Astrocyte (in vitro differentiated cells and primary cell): ENCODE measurements around the gene GLIPR2. TPM values are rescaled to one million over a fixed set of nuclear protein-coding genes. Genes with fewer than 3 reads are reported as not detected.

Source experiments
- DNase-seq: peaks from one replicate; pipeline ENCODE4 v3.0.0-alpha.2; 2010; ENCODE audit warnings: low read depth
- FAIRE-seq: peaks from 2 replicates; lab custom pipeline; 2011; peaks lifted over from hg19 to GRCh38; lab: Jason Lieb, UNC
- H2AFZ ChIP-seq: 2 replicates; pipeline ENCODE4 v1.6.0; 2012; ENCODE audit warnings: low read depth, low read length, inconsistent platforms
- H3K27ac ChIP-seq: 2 replicates; pipeline ENCODE4 v1.5.1; 2011; ENCODE audit warnings: low read depth, low read length, inconsistent platforms
- H3K27me3 ChIP-seq: 2 replicates; pipeline ENCODE4 v1.6.0; 2011; ENCODE audit warnings: low read length, inconsistent platforms; ENCODE audit not compliant: insufficient read depth
- H3K36me3 ChIP-seq: 2 replicates; pipeline ENCODE4 v1.5.1; 2011; ENCODE audit warnings: low read length, inconsistent platforms; ENCODE audit not compliant: insufficient read depth
- H3K4me1 ChIP-seq: 2 replicates; pipeline ENCODE4 v1.5.1; 2011; ENCODE audit warnings: low read length, inconsistent platforms; ENCODE audit not compliant: insufficient read depth
- H3K4me2 ChIP-seq: 2 replicates; pipeline ENCODE4 v1.6.0; 2012; ENCODE audit warnings: low read length, inconsistent platforms
- H3K4me3 ChIP-seq: 2 replicates; pipeline ENCODE4 v1.5.1; 2011; ENCODE audit warnings: low read depth, mild to moderate bottlenecking, low read length, inconsistent platforms; ENCODE audit not compliant: insufficient read depth
- H3K79me2 ChIP-seq: 2 replicates; pipeline ENCODE4 v1.6.0; 2012; ENCODE audit warnings: mild to moderate bottlenecking, low read length, inconsistent platforms; ENCODE audit not compliant: insufficient read depth
- H3K9ac ChIP-seq: 2 replicates; pipeline ENCODE4 v1.6.0; 2012; ENCODE audit warnings: mild to moderate bottlenecking, low read length, inconsistent platforms
- H3K9me3 ChIP-seq: 2 replicates; pipeline ENCODE4 v1.5.1; 2012; ENCODE audit warnings: low read depth, mild to moderate bottlenecking, low read length, inconsistent platforms; ENCODE audit not compliant: insufficient read depth
- H4K20me1 ChIP-seq: 2 replicates; pipeline ENCODE4 v1.6.0; 2012; ENCODE audit warnings: low read length, inconsistent platforms; ENCODE audit not compliant: insufficient read depth
- H3K27ac Mint-ChIP-seq: one replicate; pipeline ENCODE4 v1.8.0; 2021; ENCODE audit warnings: mild to moderate bottlenecking, mixed read lengths; ENCODE audit not compliant: unreplicated experiment
- H3K27me3 Mint-ChIP-seq: one replicate; pipeline ENCODE4 v1.8.0; 2021; ENCODE audit warnings: low read depth, mixed read lengths; ENCODE audit not compliant: unreplicated experiment
- H3K36me3 Mint-ChIP-seq: one replicate; pipeline ENCODE4 v1.8.0; 2021; ENCODE audit warnings: low read depth, mixed read lengths; ENCODE audit not compliant: unreplicated experiment
- H3K4me1 Mint-ChIP-seq: one replicate; pipeline ENCODE4 v1.8.0; 2021; ENCODE audit warnings: low read depth, mixed read lengths; ENCODE audit not compliant: unreplicated experiment
- H3K4me3 Mint-ChIP-seq: one replicate; pipeline ENCODE4 v1.8.0; 2021; ENCODE audit warnings: mild to moderate bottlenecking, moderate library complexity, mixed read lengths; ENCODE audit not compliant: unreplicated experiment
- H3K9me3 Mint-ChIP-seq: one replicate; pipeline ENCODE4 v1.8.0; 2021; ENCODE audit warnings: mild to moderate bottlenecking, mixed read lengths; ENCODE audit not compliant: unreplicated experiment
- CTCF ChIP-seq: IDR thresholded peaks from 2 replicates; pipeline ENCODE4 v1.5.1; 2011; ENCODE audit warnings: low read depth, mild to moderate bottlenecking, inconsistent platforms, low read length, moderate library complexity; ENCODE audit not compliant: insufficient read depth
- EZH2 ChIP-seq: IDR thresholded peaks from 2 replicates; pipeline ENCODE4 v1.6.1; 2012; ENCODE audit warnings: mild to moderate bottlenecking, low read length, inconsistent platforms; ENCODE audit not compliant: insufficient read depth
- total RNA-seq: library from RNA; stranded (reverse); gene quantifications from 2 replicates; pipeline ENCODE4 v1.2.1, GENCODE V29; 2021

Gene GLIPR2
- total RNA-seq, 1 donor from 2014 or later: 150 TPM

- no peaks in the 10 kb centered on the region for H3K27me3 ChIP-seq
- H4K20me1 ChIP-seq: no peaks in the 10 kb centered on the region
- peaks cover 26% of the 10 kb centered on the region for H3K27me3 Mint-ChIP-seq
- peaks cover 8% of the 10 kb centered on the region for H3K9me3 Mint-ChIP-seq
- peaks cover 19% of the 10 kb centered on the region for H3K36me3 Mint-ChIP-seq
- H2AFZ ChIP-seq: no peak overlapping the region
- no peak overlapping the region for H3K9ac ChIP-seq
- H3K4me2 ChIP-seq: no peak overlapping the region
- no peak for TF ChIP-seq CTCF
- no peak for TF ChIP-seq EZH2
- H3K4me1 ChIP-seq: peaks cover 13% of the 10 kb centered on the region
- H3K4me3 ChIP-seq: no peak overlapping the region
- peaks cover 18% of the 10 kb centered on the region for H3K4me1 Mint-ChIP-seq
- H3K27ac Mint-ChIP-seq: no peak overlapping the region
- H3K9me3 ChIP-seq: no peaks in the 10 kb centered on the region
- no peaks in the 10 kb centered on the region for H3K36me3 ChIP-seq
- FAIRE-seq: no peak
- H3K27ac ChIP-seq: no peak overlapping the region
- H3K4me3 Mint-ChIP-seq: no peak overlapping the region
- H3K79me2 ChIP-seq: no peaks in the 10 kb centered on the region
- no peak for DNase-seq
Measured at GRCh38 chr9:36169708-36170107, 33.2 kb downstream of the GLIPR2 start.

GRCh38 chr9:36170531-36170930 lies 34.0 kb downstream of the GLIPR2 start:
- H3K27me3 Mint-ChIP-seq: peaks cover 26% of the 10 kb centered on the region
- no peak overlapping the region for H3K4me3 Mint-ChIP-seq
- no peak overlapping the region for H3K4me2 ChIP-seq

More at GRCh38 chr9:36170531-36170930, 34.0 kb downstream of the GLIPR2 start:
- Histone ChIP-seq H3K79me2 (no peaks in the 10 kb centered on the region), H3K9ac (no peak overlapping the region), H3K9me3 (no peaks in the 10 kb centered on the region), H3K27ac (no peak overlapping the region), H3K36me3 (no peaks in the 10 kb centered on the region), H3K4me1 (peaks cover 7% of the 10 kb centered on the region), H3K4me3 (no peak overlapping the region), H2AFZ (no peak overlapping the region), H3K27me3 (no peaks in the 10 kb centered on the region), H4K20me1 (no peaks in the 10 kb centered on the region)
- Mint-ChIP-seq H3K36me3 (peaks cover 19% of the 10 kb centered on the region), H3K9me3 (peaks cover 8% of the 10 kb centered on the region), H3K4me1 (peaks cover 15% of the 10 kb centered on the region), H3K27ac (no peak overlapping the region)
- no peak for FAIRE-seq
- TF ChIP-seq CTCF (no peak), EZH2 (no peak)
- no peak for DNase-seq
